OCI-M2 (cell line): ENCODE data around the gene SLCO4C1.
"Not testable (repeated sequence)": the region's sequence is repeated elsewhere in the genome, so short reads cannot be mapped to it uniquely, and the experiment has no call there.

Source experiments
- DNase-seq: peaks from one replicate; lab custom pipeline; 2025; ENCODE audit not compliant: unreplicated experiment; lab: John Stamatoyannopoulos, UW

The SLCO4C1 gene, protein sequence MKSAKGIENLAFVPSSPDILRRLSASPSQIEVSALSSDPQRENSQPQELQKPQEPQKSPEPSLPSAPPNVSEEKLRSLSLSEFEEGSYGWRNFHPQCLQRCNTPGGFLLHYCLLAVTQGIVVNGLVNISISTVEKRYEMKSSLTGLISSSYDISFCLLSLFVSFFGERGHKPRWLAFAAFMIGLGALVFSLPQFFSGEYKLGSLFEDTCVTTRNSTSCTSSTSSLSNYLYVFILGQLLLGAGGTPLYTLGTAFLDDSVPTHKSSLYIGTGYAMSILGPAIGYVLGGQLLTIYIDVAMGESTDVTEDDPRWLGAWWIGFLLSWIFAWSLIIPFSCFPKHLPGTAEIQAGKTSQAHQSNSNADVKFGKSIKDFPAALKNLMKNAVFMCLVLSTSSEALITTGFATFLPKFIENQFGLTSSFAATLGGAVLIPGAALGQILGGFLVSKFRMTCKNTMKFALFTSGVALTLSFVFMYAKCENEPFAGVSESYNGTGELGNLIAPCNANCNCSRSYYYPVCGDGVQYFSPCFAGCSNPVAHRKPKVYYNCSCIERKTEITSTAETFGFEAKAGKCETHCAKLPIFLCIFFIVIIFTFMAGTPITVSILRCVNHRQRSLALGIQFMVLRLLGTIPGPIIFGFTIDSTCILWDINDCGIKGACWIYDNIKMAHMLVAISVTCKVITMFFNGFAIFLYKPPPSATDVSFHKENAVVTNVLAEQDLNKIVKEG

DNA sequence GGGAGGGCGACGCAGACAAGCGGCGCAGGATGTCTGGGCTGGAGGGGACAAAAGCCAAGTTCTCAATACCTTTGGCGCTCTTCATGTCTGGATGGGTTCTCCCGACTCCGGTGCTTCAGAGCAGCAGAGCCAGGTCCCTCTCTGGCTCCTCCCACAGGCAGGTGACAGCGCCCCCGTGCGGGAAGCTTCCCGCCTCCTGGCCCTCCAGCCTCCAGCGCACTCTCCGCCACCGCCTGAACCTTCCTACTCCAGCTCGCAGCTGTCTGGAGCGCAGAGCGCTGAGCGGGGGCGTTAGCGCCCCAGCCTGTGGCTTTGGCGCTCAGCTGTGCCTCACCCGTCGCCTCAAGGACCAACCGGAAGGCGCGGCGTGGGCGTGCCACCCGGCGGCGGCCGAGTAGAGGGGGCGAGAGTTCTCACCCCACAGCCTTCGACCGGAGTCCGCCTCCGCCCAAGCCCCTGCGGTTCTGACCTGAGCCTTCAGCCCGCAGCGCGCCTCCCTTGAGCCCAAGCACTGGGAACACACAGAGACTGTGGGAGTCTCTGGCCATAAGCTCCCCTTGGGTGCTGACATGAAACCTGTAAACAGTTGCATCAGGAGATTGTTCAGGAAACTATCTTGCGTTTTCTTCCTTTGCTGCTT lies at the start of gene SLCO4C1:
Gene SLCO4C1 (minus strand): TSS at position 107 of the 640 bp plus-strand sequence. CDS start 22 bp downstream, at position 85.
- peak; percentile 42 for DNase-seq

DNA sequence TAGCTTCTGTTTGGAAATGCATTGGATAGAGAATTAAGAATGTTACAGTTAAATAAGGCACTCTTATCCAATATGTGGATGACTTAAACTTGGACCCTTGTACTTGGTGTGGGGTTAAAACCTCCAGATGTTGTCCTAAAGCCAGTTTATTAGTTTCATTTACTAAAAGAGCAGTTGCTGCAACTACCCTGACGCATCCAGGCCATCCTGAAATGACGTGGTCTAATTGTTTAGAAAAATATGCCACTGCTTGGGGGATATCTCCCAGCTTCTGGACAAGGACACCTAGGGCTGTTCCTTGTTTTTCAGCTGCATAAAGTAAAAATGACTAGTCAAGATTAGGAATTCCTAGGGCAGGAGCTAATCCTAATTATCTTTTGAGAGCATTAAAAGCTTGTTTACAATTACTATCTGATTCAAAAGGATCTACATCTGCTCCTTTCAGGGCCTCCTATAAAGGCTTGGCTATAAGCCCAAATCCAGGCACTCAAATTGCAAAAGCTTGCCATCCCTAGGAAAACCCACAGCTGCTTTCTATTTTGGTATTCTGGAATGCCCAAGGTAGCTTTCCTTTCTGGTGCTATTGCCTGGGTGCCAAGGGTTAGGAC lies 45.7 kb upstream of the SLCO4C1 start:
- no peak for DNase-seq

DNA sequence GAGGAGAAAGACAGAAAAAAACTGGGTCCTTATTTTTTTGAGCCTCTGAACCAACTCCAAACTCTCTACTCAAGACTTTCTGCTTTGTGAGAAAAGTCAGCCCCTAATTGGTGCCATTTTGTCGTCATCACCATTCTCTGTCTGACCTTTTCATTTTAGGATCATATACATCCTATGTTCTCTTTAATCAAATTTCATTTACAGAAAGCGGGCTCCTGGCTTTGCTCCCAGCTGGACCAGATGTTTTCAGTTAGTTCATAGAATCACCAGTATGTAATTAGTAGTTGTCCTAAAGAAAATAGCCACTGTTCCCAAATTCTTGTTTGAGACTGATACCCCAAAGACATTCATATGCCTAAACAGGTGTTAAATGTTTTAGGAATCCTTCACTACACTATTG lies 28.6 kb upstream of the SLCO4C1 start:
- DNase-seq: no peak

DNA sequence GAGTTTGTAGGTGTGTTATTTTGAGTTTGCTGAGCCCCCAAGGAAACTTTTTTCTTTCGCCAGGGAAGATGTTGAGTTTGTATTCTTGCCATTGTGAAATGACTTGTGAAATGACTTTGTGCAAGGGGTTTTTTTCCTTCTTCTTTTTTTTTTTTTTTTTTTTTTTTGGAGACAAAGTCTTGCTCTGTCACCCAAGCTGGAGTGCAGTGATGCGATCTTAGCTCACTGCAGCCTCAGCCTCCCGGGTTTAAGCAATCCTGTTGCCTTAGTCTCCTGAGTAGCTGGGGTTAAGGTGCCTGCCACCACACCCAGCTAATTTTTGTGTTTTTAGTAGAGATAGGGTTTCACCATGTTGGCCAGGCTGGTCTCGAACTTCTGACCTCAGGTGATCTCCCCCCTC lies 22.7 kb upstream of the SLCO4C1 start:
- not testable (repeated sequence) for DNase-seq

DNA sequence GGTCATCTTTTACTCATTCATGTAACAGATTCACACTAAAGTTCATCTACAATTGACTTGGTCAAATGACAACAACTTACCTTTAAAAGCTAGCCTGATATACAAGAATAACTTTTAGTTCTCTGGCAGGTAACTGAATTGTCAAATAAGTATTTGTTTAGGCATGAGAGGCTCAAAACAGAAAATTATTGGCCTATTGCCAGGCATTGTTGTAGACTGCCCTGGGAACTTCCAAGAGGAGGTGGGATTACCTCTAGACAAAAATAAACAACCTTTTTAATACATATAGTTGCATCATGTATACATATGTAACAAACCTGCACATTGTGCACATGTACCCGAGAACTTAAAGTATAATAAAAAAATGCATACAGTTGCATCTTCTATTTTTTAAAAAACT lies 18.2 kb upstream of the SLCO4C1 start:
- no peak for DNase-seq

DNA sequence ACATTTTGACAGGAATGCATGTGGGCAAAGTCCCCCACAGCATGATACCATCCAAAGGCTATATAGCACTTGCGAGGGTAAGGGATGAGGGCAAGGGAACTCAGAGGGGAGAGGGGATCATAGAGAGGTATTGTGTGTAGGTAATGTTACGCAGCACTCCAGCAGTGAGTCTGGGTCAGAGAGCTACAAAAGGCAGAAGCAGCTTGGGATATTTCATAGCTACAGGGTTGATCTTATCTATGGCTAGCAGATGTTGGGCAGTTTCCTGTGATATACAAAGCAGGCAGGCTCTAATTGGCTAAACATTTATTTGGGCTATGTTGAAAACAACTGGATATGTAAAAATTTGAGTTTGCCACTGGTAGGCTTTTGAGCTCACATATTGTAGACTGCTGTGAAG lies 17.8 kb upstream of the SLCO4C1 start:
- DNase-seq: no peak

DNA sequence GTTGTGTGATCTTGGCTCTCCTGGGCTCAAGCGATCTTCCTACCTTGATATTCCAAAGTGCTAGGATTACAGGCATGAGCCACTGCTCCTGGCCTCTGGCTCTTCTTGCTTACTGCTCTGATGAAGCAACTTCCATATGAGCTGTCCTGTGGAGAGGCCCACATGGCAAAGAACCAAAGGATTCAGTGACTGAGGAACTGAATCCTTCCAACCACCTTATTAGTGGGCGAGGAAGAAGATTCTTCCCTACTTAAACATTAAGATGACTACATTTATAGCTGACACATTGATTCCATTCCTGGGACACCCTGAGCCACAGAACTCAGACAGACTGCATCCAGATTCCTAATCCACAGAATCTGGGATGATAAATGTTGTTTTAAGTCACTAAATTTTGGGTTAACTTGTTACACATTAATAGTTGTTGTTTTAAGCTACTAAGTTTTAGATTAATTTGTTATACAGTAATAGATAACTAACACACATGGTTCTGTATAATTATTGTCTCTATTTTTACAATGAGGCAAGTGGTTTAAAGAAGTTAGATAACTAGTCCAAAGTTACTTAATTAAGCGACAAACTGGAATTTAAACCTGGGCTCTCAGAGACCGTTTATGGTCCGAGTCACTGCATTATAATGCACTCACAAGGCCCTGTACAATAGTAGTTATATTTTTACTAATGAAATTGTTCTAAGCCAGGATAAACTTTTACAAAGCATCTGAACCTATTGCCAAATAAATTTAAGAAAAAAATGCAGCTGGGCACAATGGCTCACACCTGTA lies 16.7 kb upstream of the SLCO4C1 start:
- no peak for DNase-seq

DNA sequence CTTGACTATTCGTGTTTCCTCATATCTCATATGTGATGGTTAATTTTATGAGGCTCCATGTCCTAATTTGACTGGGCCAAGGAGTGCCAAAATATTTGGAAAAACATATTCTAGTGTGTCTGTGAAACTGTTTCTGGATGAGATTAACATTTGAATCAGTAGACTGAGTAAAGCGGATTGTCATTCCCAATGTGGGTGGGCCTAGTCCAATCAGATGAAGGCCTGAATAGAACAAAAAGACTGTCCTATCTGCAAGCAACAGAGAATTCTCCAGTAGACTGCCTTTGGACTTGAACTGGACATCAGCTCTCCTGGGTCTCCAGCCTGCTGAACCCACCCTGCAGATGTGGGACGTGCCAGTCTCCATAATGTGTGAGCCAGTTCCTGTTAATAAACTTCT lies 13.5 kb upstream of the SLCO4C1 start:
- no peak for DNase-seq

DNA sequence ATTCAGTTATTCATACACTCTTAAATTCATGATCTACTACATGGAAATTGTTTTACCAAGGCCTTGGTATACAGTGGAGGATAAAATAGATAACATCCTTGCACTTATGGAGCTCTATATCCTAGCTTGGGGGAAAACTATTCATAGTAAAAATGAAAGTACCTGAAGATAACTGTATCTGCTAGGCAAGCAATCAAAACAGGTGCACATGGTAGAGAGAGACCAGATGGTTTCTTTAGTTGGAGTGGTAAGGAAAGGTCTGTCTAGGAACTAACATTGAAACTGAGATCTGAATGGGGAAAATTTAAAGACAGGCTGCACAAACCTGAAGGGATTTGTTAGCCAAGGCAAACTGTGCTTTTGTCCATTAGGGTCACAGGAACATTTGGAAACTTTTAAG lies 11.1 kb upstream of the SLCO4C1 start:
- no peak for DNase-seq

DNA sequence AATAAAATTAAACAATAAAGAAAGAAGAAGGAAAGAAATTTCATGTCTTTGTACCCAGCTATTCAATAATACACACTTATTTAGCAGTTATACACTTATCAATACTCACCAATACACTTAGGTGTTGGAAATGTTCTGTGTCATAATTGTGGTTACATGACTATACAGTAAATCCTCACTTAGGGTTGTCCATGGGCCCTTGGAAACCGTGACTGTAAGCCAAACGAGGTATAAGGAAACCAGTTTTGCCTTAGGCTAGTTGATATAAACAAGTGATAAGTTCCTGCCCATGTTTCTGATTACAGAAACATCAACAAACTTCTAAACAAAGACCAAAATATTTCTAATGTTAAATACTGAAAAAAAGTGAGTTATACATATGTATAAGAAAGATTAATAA lies 10.0 kb upstream of the SLCO4C1 start:
- DNase-seq: no peak

DNA sequence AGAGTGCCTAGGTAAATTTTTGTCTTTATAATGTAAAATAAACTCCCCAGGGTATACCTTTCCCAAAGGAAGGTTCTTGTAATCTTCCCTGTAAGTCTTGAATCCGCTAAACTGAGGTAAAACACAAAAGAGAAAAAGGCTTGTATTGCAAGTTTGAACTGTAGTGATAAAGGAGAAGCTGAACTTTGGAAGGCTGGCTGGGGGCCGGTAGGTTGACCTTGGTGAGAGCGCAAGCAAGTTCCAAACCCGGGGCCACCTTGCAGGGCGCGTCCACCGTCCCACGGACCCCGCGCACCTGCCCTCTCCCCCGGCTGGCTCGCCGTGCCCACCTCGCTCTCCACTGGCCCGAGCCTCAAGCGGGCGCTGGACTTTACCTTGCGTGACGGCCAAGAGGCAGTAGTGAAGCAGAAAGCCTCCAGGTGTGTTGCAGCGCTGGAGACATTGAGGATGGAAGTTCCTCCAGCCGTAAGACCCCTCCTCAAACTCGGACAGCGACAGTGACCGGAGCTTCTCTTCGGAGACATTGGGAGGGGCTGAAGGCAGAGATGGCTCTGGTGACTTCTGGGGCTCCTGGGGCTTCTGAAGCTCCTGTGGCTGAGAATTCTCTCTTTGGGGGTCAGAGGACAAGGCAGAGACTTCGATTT lies 428 bp downstream of the SLCO4C1 start:
- no peak for DNase-seq

DNA sequence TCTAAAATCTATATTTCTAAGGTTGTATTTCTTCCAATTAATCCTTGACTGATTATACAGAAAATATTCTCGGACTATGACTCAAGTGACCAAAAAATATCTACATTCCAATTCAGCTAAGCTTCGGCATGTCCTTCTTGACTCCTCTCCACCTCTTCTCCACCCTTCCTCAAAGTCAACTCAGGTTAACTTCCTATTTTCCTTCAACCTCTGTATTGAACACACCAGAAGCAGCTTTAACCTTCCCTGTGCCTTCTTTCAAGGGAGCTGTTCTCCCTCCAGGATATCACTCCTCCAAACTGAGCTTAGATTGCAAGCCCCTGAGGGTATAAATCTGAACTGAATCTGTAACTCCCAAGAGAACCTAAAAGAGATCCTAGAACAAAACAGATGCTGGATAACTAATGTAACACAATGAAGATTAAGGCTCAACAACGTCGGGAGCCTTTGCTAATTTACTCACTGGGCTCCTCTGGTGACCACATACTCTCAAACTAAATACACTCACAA lies 1.1 kb downstream of the SLCO4C1 start:
- no peak for DNase-seq

DNA sequence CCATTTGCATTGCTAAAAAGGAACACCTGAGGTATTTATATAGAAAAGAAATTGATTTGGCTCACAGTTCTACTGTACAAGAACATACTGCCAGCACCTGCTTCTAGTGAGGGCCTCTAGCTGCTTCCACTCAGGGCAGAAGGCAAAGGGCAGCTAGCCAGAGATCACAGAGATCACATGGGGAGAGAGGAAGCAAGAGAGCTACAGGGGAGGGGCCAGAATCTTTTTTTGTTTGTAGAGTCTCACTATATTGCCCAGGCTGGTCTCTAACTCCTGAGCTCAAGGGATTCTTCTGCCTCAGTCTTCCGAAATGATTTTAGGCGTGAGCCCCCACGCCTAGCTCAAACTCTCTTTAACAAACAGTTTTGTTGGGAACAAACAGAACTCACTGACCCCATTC lies 6.1 kb downstream of the SLCO4C1 start:
- no peak for DNase-seq

DNA sequence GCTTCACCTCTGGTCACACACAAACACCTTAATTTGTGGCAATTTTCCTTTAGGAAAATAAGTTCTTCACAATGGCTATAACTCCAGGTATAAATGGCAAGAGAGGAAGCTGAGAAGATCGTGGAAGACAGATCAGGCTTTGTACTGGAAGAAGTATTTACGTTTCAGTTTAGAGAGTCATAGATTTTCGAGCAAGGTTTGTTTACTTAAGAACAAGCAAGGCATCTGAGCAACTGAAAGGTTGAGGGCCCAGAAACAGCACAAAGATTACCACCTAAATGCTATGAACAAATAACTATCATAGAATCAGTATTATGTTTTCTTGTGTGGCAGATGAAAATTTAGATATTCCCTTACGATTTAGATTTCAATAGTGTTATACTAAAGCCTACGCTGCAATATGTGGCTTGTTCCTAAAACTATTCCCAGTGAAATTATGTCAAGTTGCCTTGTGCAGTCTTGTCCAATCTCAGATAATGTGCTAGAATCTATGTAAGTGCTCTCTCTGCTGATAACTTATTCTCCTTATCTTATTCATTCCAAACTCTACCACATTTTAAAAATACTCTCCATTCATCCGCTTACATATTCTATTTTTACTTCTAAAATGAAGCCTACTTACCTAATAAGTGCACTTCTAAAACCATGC lies 6.7 kb downstream of the SLCO4C1 start:
- no peak for DNase-seq

DNA sequence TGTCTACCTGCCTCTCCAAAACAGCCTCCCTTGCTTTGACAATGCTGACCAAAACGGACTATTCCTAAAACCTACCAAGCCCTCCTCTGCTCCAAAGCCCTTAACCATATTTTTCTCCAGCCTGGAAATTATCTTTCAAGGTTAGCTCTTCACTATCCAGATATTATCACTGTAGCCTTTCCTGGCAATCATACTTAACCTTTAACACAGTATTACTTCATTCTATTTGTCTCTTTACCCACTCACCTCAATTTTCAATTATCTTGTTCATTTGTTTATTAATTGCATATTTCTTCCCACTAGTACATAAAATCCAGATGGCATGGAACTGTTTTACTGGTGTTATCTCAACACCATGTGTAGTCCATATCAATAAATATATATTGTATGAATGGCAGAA lies 7.5 kb downstream of the SLCO4C1 start:
- DNase-seq: no peak

DNA sequence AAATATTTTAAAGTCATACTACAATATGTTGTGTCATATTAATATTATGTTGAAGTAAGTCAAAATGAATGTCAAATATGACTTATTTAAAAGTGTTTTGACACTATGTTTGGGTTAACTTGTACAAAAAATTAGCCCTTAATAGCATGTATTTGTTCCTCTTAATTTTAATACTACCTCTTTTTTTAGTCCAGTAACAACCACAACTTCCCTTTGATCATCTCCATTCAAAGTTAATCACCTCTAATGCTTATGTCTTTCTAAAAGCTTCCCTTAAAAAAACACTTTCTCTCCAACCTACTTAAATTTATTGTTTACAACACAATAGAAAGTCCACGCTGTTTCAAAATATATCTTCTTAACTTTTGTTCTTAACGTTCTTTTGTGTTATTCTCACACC lies 9.6 kb downstream of the SLCO4C1 start:
- no peak for DNase-seq

DNA sequence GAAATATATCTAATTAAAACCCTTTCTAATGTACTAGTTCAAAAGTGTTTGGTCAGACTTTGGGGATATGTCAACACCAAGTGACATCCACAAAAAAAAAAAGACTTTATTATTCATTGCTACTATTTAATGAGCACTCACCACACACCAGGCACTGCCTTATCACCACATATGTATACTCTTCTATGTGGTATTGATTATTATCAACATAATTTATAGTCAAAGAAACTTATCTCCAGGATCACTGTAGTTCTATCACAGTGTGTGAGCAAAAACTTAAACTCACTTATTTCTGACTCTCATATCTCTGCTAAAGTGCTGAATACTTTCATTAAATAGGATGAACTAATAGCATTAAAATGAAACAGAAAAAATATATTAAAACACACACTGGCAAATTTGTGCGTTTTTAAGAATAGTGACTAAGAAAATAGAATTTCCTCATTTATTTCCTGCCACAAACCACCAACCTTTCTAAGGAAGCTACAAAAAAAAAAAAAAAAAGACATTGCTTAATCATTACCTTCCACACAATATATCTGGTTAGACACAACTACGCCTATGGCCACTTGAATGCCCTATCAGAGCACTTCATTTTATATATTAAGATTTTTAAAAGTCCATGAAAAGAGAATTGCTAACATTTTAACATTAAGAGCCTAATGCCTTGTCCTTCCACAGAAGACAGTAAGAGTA lies 12.8 kb downstream of the SLCO4C1 start:
- DNase-seq: no peak

DNA sequence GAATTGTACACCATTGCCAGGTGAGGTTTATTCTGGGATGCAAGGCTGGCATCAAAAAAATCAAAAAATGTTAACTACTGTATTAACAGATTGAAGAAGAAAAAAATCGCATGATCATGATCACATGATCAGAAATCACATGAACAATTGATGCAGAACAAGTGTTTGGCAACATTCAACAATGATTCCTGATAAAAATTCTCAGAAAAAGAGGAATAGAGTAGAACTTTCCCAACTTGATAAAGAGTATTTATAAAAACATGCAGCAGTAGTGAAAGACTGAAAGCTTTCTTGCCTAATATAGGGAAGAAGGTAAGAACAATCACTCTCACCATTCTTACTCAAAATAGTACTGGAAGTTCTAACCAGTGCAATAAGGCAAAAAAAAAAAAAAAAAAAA lies 16.4 kb downstream of the SLCO4C1 start:
- no peak for DNase-seq

DNA sequence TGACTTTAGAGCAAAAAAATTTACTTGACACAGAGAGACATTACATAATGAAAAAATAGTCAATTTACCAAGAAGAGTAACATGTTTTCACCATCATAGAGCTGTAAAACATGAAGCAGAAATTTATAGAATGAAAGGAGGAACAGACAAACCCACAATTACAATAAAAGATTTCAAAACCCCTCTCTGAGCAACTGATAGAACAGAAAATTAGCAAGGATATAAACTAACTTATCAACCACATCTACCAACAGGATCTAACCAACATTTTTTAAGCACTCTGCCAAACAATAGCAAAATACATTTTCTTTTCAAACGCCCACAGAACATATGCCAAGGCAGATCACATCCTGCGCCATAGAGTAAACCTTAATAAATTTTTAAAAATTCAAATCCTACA lies 17.9 kb downstream of the SLCO4C1 start:
- DNase-seq: no peak
